HepG2 (cell line): ENCODE data around the gene CC2D1A. TPM values are rescaled to one million over a fixed set of nuclear protein-coding genes. Genes with fewer than 3 reads are reported as not detected.

Source experiments
- ARID4A ChIP-seq: sonication (generic); formaldehyde crosslinking; IDR thresholded peaks from 2 replicates; pipeline ENCODE4 v1.5.0; 2020; ENCODE audit warnings: mild to moderate bottlenecking, missing genetic modification reagents, borderline replicate concordance
- ATRX ChIP-seq: sonication (generic); formaldehyde crosslinking; IDR thresholded peaks from 2 replicates; pipeline ENCODE4 v1.4.0; 2020; ENCODE audit warnings: missing genetic modification reagents, borderline replicate concordance
- KAT8 ChIP-seq: IDR thresholded peaks from 2 replicates; pipeline ENCODE4 v1.6.1; 2016; ENCODE audit warnings: missing genetic modification reagents, missing compliant biosample characterization
- RBM39 ChIP-seq: fragments of 200-400 bp; formaldehyde crosslinking; IDR thresholded peaks from one replicate; pipeline ENCODE4 v1.6.1; 2018; ENCODE audit warnings: antibody characterized with exemption, mild to moderate bottlenecking, low read depth, low read length; ENCODE audit not compliant: poor library complexity, severe bottlenecking
- SMARCC2 ChIP-seq: fragments of 450-650 bp; IDR thresholded peaks from 2 replicates; pipeline ENCODE4 v1.6.1; 2017; ENCODE audit warnings: antibody characterized with exemption, mild to moderate bottlenecking
- SP2 ChIP-seq: sonication (generic); formaldehyde crosslinking; IDR thresholded peaks from 2 replicates; pipeline ENCODE4 v1.5.1; 2020; ENCODE audit warnings: mild to moderate bottlenecking, missing genetic modification reagents
- SPEN ChIP-seq: sonication (generic); formaldehyde crosslinking; IDR thresholded peaks from 2 replicates; pipeline ENCODE4 v1.5.1; 2020; ENCODE audit warnings: low read depth, mild to moderate bottlenecking, missing genetic modification reagents
- SRSF9 ChIP-seq: fragments of 200-400 bp; formaldehyde crosslinking; IDR thresholded peaks from 2 replicates; pipeline ENCODE4 v1.6.1; 2018; ENCODE audit warnings: borderline replicate concordance, mild to moderate bottlenecking, low read depth, low read length; ENCODE audit not compliant: insufficient read depth, poor library complexity, severe bottlenecking
- SRY ChIP-seq: sonication (generic); formaldehyde crosslinking; IDR thresholded peaks from 2 replicates; pipeline ENCODE4 v1.8.0; 2022; ENCODE audit warnings: mild to moderate bottlenecking, missing genetic modification reagents
- TEF ChIP-seq: sonication (generic); formaldehyde crosslinking; IDR thresholded peaks from 2 replicates; pipeline ENCODE4 v1.5.0; 2020; ENCODE audit warnings: missing genetic modification reagents
- USF2 ChIP-seq, 2 experiments: sonication (generic) in 1 of 2; formaldehyde crosslinking in 1 of 2; IDR thresholded peaks; 2 replicates each; pipeline versions ENCODE4 v1.5.1 to v1.6.1; 2011 to 2020; ENCODE audit warnings: borderline replicate concordance in 1 of 2, low read depth in 1 of 2, low read length in 1 of 2, mild to moderate bottlenecking in 1 of 2, missing genetic modification reagents in 1 of 2, moderate library complexity in 1 of 2
- ZBTB37 ChIP-seq: sonication (generic); formaldehyde crosslinking; IDR thresholded peaks from 2 replicates; pipeline ENCODE4 v1.4.0; 2020; ENCODE audit warnings: mild to moderate bottlenecking, missing genetic modification reagents
- ZNF282 ChIP-seq: fragments of 450-650 bp; IDR thresholded peaks from 2 replicates; pipeline ENCODE4 v1.6.1; 2018; ENCODE audit not compliant: partially characterized antibody
- ZNF350 ChIP-seq: sonication (generic); formaldehyde crosslinking; IDR thresholded peaks from 2 replicates; pipeline ENCODE4 v1.4.0; 2020; ENCODE audit warnings: mild to moderate bottlenecking, low read depth, missing genetic modification reagents, borderline replicate concordance
- ZNF496 ChIP-seq: sonication (generic); formaldehyde crosslinking; IDR thresholded peaks from 2 replicates; pipeline ENCODE4 v1.8.1; 2023; ENCODE audit warnings: mild to moderate bottlenecking, moderate library complexity, missing genetic modification reagents; ENCODE audit not compliant: insufficient replicate concordance
- polyA plus RNA-seq, 8 experiments: library from polyadenylated mRNA; depleted of rRNA in 3 of 8; stranded (reverse) in 7 of 8; unstranded in 1 of 8; fragments of >200 nt; fragmentation: Illumina TruSeq in 4 of 8; extraction: Trizol in 4 of 8; gene quantifications; 2 replicates each; pipeline versions ENCODE4 v1.2.1 to v1.2.3, GENCODE V29; 2011 to 2016; ENCODE audit warnings: low read depth in 4 of 8, missing spikeins in 1 of 8, mixed read lengths in 1 of 8; ENCODE audit not compliant: insufficient read depth in 1 of 8
- total RNA-seq, 5 experiments: library from RNA; depleted of rRNA; stranded (reverse); fragments of >200 nt; fragmentation: Illumina TruSeq; extraction: Trizol; gene quantifications; 2 replicates each; pipeline ENCODE4 v1.2.3, GENCODE V29; 2016; ENCODE audit warnings: low read depth in 1 of 5
- TF ChIP-seq, protein P1 (sequence below): sonication (generic); formaldehyde crosslinking; IDR thresholded peaks from 2 replicates; pipeline ENCODE4 v1.4.0; 2020; ENCODE audit warnings: missing genetic modification reagents, mild to moderate bottlenecking, borderline replicate concordance
- TF ChIP-seq, protein P2 (sequence below): IDR thresholded peaks from 2 replicates; pipeline ENCODE4 v1.6.1; 2018; ENCODE audit warnings: missing genetic modification reagents, mild to moderate bottlenecking, missing compliant biosample characterization

The CC2D1A gene
- total and polyA plus RNA-seq, 2 of the 13 experiments (the other 11 are each of a cell fraction or from before 2014, with no cell fraction given), result 9.7 to 11.5 TPM

GRCh38 chr19:13902993-13903555 is 2.9 kb upstream of the CC2D1A start (continued):
- TF ChIP-seq ZNF350, result no peak
- TF ChIP-seq KAT8 (CRISPR knock-in tag), result peak; percentile 69
- no peak for TF ChIP-seq ATRX (CRISPR knock-in tag)
- no peak for TF ChIP-seq RBM39
- no peak for TF ChIP-seq TEF
- no peak for TF ChIP-seq ZNF282
- TF ChIP-seq, protein P1, sequence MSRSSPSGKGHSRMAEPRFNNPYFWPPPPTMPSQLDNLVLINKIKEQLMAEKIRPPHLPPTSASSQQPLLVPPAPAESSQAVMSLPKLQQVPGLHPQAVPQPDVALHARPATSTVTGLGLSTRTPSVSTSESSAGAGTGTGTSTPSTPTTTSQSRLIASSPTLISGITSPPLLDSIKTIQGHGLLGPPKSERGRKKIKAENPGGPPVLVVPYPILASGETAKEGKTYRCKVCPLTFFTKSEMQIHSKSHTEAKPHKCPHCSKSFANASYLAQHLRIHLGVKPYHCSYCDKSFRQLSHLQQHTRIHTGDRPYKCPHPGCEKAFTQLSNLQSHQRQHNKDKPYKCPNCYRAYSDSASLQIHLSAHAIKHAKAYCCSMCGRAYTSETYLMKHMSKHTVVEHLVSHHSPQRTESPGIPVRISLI (CRISPR knock-in tag), result peak; percentile 57; the same call in 1 of the 2 replicates
- no peak for TF ChIP-seq ZBTB37 (CRISPR knock-in tag)
- no peak for TF ChIP-seq ZNF496 (CRISPR knock-in tag)
- no peak for TF ChIP-seq SPEN (CRISPR knock-in tag)
- TF ChIP-seq SMARCC2, result no peak
- no peak for TF ChIP-seq SRY (CRISPR knock-in tag)
- TF ChIP-seq SP2 (CRISPR knock-in tag), result no peak
- no peak for TF ChIP-seq ARID4A (CRISPR knock-in tag)
- TF ChIP-seq SRSF9, result no peak
- TF ChIP-seq, protein P2, sequence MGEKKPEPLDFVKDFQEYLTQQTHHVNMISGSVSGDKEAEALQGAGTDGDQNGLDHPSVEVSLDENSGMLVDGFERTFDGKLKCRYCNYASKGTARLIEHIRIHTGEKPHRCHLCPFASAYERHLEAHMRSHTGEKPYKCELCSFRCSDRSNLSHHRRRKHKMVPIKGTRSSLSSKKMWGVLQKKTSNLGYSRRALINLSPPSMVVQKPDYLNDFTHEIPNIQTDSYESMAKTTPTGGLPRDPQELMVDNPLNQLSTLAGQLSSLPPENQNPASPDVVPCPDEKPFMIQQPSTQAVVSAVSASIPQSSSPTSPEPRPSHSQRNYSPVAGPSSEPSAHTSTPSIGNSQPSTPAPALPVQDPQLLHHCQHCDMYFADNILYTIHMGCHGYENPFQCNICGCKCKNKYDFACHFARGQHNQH (CRISPR knock-in tag), result 0 out of 2 replicates have a peak, but pooled peaks have one; percentile 13
- TF ChIP-seq USF2 (IDR thresholded peaks at IDR 0.05; ENCODE audit: low read depth, low read length), result no peak
- TF ChIP-seq USF2 (CRISPR knock-in tag; IDR thresholded peaks at IDR 0.05; ENCODE audit: borderline replicate concordance), result no peak
